PC-3 (cell line): Measurements from ENCODE around the gene TXNDC2. TPM values are rescaled to one million over a fixed set of nuclear protein-coding genes. Genes with fewer than 3 reads are reported as not detected.
"Not testable (repeated sequence)": the region's sequence is repeated elsewhere in the genome, so short reads cannot be mapped to it uniquely, and the experiment has no call there.

ENCODE experiments used
- ATAC-seq: fragments of 200-7000 bp; cut with Tn5 transposase; 2 replicates; pipeline ENCODE4 v1.9.1; 2020; ENCODE audit warnings: mild to moderate bottlenecking, moderate library complexity
- BruUV-seq: library from RNA; stranded (reverse); fragments of 400-500 nt; replicated peaks from 2 replicates; lab custom pipeline; 2021; lab: Mats Ljungman, UMichigan
- CTCF ChIA-PET: fragments of 300-600 bp; sonication (Branson Sonifier 250); formaldehyde crosslinking; loops from one replicate; lab custom pipeline; 2022; ENCODE audit warnings: antibody characterized with exemption; lab: Charles Lee
- POLR2A ChIA-PET: fragments of 300-600 bp; sonication (Branson Sonifier 250); formaldehyde crosslinking; loops from one replicate; lab custom pipeline; 2022; ENCODE audit warnings: antibody characterized with exemption; ENCODE audit not compliant: unreplicated experiment; lab: Charles Lee
- DNase-seq: peaks from one replicate; pipeline ENCODE4 v3.0.0-alpha.2; 2015
- H2AFZ ChIP-seq: fragments of 300-600 bp; sonication (generic); 2 replicates; pipeline ENCODE4 v1.6.0; 2016; ENCODE audit warnings: antibody characterized with exemption, low read length
- H3F3A ChIP-seq: fragments of 300-600 bp; sonication (generic); one replicate; pipeline ENCODE4 v1.6.0; 2017; ENCODE audit warnings: antibody characterized with exemption, low read length, control low read depth, mild to moderate bottlenecking; ENCODE audit not compliant: unreplicated experiment
- H3K27ac ChIP-seq: fragments of 300-600 bp; sonication (generic); 2 replicates; pipeline ENCODE4 v1.5.1; 2016; ENCODE audit warnings: mild to moderate bottlenecking, low read length
- H3K27me3 ChIP-seq: fragments of 300-600 bp; sonication (generic); 2 replicates; pipeline ENCODE4 v1.6.1; 2016; ENCODE audit warnings: low read length, mixed read lengths
- H3K36me3 ChIP-seq: fragments of 300-600 bp; sonication (generic); 2 replicates; pipeline ENCODE4 v1.6.1; 2016; ENCODE audit warnings: low read depth, mixed run types, low read length, mixed read lengths
- H3K4me1 ChIP-seq: fragments of 300-600 bp; sonication (generic); 2 replicates; pipeline ENCODE4 v1.5.1; 2016; ENCODE audit warnings: low read length; ENCODE audit not compliant: insufficient read depth
- H3K4me2 ChIP-seq: fragments of 300-600 bp; sonication (generic); 2 replicates; pipeline ENCODE4 v1.6.0; 2016; ENCODE audit warnings: low read length
- H3K4me3 ChIP-seq: fragments of 300-600 bp; sonication (generic); 2 replicates; pipeline ENCODE4 v1.5.1; 2016; ENCODE audit warnings: mild to moderate bottlenecking, low read length, mixed read lengths
- H3K79me2 ChIP-seq: fragments of 300-600 bp; sonication (generic); 2 replicates; pipeline ENCODE4 v1.6.1; 2017; ENCODE audit warnings: low read length, mixed read lengths
- H3K9ac ChIP-seq: fragments of 300-600 bp; sonication (generic); 2 replicates; pipeline ENCODE4 v1.6.0; 2016; ENCODE audit warnings: mild to moderate bottlenecking, low read length
- H3K9me2 ChIP-seq: fragments of 300-600 bp; sonication (generic); replicated peaks from 2 replicates; pipeline ENCODE4 v1.6.1; 2016; ENCODE audit warnings: mixed run types, low read length, mixed read lengths
- H3K9me3 ChIP-seq: fragments of 300-600 bp; sonication (generic); 2 replicates; pipeline ENCODE4 v1.6.1; 2016; ENCODE audit warnings: low read length, mixed read lengths
- H4K20me1 ChIP-seq: fragments of 300-600 bp; sonication (generic); 2 replicates; pipeline ENCODE4 v1.6.1; 2016; ENCODE audit warnings: low read length, mixed read lengths
- EZH2 ChIP-seq: fragments of 300-600 bp; sonication (generic); IDR thresholded peaks from one replicate; pipeline ENCODE4 v1.6.1; 2017; ENCODE audit warnings: antibody characterized with exemption, mild to moderate bottlenecking, low read length; ENCODE audit not compliant: unreplicated experiment
- EZH2phosphoT487 ChIP-seq: fragments of 300-600 bp; sonication (generic); IDR thresholded peaks from 2 replicates; pipeline ENCODE4 v1.6.1; 2018; ENCODE audit warnings: mild to moderate bottlenecking, antibody characterized with exemption, low read length, borderline replicate concordance
- intact Hi-C: fragments of 100-400 bp; cut with micrococcal nuclease; formaldehyde crosslinking; loops from 2 replicates; pipeline ENCODE4 v1.9.0; 2023
- total RNA-seq: library from RNA; depleted of rRNA; stranded (reverse); fragments of >200 nt; gene quantifications from 2 replicates; pipeline ENCODE4 v1.2.3, GENCODE V29; 2014
- TF ChIP-seq, protein P1 (sequence below): fragments of 300-600 bp; sonication (generic); conservative IDR thresholded peaks from 2 replicates; pipeline ENCODE4 v1.5.1; 2017; ENCODE audit warnings: antibody characterized with exemption, low read depth, mild to moderate bottlenecking, low read length

Gene TXNDC2
- total RNA-seq, 1 experiment from 2014 or later: 0.87 TPM

DNA sequence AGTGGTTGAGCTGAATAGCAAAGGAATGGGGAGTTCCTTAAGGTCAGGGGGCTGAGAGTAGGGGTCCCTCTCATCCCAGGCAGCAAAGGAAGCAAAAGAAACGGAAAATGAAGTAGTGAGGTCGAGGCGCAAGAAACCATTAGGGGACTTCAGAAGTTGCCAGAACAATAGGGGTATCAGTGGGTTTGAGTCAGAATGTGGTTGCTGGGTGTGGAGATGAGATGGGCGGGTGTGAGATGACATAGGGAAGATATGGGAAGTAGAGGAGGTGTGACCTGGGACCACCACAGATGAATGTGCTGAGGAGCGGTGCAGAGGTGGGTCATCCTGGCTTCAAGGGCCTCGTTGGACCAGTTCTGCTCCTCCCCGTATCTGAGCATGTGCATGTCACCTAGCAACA lies 14.9 kb downstream of the TXNDC2 start:
- H3K9me3 ChIP-seq: no peaks in the 10 kb centered on the region
- no peak overlapping the region for H3K4me3 ChIP-seq
- no peaks in the 10 kb centered on the region for H3F3A ChIP-seq
- H3K9me2 ChIP-seq: no peaks in the 10 kb centered on the region
- no peak overlapping the region for H3K4me2 ChIP-seq
- CTCF ChIA-PET: no interaction called here
- no peaks in the 10 kb centered on the region for H3K27me3 ChIP-seq
- H2AFZ ChIP-seq: no peak overlapping the region
- POLR2A ChIA-PET: no interaction called here
- no peak overlapping the region for H3K9ac ChIP-seq
- no TSS peak for BruUV-seq
- H3K27ac ChIP-seq: no peak overlapping the region
- DNase-seq (no peak), ATAC-seq (no peak)
- peaks cover 16% of the 10 kb centered on the region for H3K4me1 ChIP-seq
- no peaks in the 10 kb centered on the region for H3K36me3 ChIP-seq
- no peaks in the 10 kb centered on the region for H3K79me2 ChIP-seq
- intact Hi-C loops: no loop called here
- H4K20me1 ChIP-seq: no peaks in the 10 kb centered on the region
- no peak for TF ChIP-seq EZH2phosphoT487
- no peak for TF ChIP-seq EZH2
- TF ChIP-seq, protein P1, sequence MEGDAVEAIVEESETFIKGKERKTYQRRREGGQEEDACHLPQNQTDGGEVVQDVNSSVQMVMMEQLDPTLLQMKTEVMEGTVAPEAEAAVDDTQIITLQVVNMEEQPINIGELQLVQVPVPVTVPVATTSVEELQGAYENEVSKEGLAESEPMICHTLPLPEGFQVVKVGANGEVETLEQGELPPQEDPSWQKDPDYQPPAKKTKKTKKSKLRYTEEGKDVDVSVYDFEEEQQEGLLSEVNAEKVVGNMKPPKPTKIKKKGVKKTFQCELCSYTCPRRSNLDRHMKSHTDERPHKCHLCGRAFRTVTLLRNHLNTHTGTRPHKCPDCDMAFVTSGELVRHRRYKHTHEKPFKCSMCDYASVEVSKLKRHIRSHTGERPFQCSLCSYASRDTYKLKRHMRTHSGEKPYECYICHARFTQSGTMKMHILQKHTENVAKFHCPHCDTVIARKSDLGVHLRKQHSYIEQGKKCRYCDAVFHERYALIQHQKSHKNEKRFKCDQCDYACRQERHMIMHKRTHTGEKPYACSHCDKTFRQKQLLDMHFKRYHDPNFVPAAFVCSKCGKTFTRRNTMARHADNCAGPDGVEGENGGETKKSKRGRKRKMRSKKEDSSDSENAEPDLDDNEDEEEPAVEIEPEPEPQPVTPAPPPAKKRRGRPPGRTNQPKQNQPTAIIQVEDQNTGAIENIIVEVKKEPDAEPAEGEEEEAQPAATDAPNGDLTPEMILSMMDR: no peak

- H2AFZ ChIP-seq: no peak overlapping the region
- no peaks in the 10 kb centered on the region for H3K36me3 ChIP-seq
- H3K79me2 ChIP-seq: no peaks in the 10 kb centered on the region
- BruUV-seq: no TSS peak
- H3K9me3 ChIP-seq: no peaks in the 10 kb centered on the region
- intact Hi-C loops: no loop called here
- no peaks in the 10 kb centered on the region for H3F3A ChIP-seq
- H3K9ac ChIP-seq: no peak overlapping the region
- no peak for TF ChIP-seq EZH2phosphoT487
- TF ChIP-seq, protein P1: no peak
- no peak for TF ChIP-seq EZH2
- H4K20me1 ChIP-seq: no peaks in the 10 kb centered on the region
- ChIA-PET CTCF (no interaction called here), POLR2A (no interaction called here)
- H3K4me3 ChIP-seq: no peak overlapping the region
- H3K27ac ChIP-seq: no peak overlapping the region
- H3K9me2 ChIP-seq: no peaks in the 10 kb centered on the region
- no peaks in the 10 kb centered on the region for H3K27me3 ChIP-seq
- no peak overlapping the region for H3K4me2 ChIP-seq
- no peak for ATAC-seq
- no peak for DNase-seq
- H3K4me1 ChIP-seq: peaks cover 16% of the 10 kb centered on the region
Observed at GRCh38 chr18:9901377-9901776, 15.6 kb downstream of the TXNDC2 start.

DNA sequence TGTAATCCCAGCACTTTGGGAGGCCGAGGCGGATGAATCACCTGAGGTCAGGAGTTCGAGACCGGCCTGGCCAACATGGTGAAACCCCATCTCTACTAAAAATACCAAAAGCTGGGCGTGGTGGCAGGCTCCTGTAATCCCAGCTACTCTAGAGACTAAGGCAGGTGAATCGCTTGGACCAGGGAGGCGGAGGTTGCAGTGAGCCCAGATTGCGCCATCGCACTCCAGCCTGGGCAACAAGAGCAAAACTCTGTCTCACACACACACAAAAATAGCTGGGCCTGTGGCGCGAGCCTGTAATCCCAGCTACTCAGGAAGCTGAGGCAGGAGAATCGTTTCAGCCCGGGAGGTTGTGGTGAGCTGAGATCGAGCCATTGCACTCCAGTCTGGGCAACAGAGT lies 16.5 kb downstream of the TXNDC2 start:
- H3K9ac ChIP-seq, H3K4me3 ChIP-seq, H3K4me2 ChIP-seq, H3K9me2 ChIP-seq, DNase-seq, H3K36me3 ChIP-seq, H3F3A ChIP-seq, H3K9me3 ChIP-seq, H2AFZ ChIP-seq, H3K27ac ChIP-seq, intact Hi-C loops, ATAC-seq, BruUV-seq, H3K79me2 ChIP-seq, CTCF ChIA-PET, POLR2A ChIA-PET, H3K27me3 ChIP-seq, H4K20me1 ChIP-seq: not testable (repeated sequence)
- H3K4me1 ChIP-seq: peaks cover 16% of the 10 kb centered on the region
